DMS 273 (cell line): ENCODE measurements around the gene SNF8.

Source experiments
- DNase-seq: peaks from one replicate; lab custom pipeline; 2025; ENCODE audit not compliant: unreplicated experiment; lab: John Stamatoyannopoulos, UW

SNF8 gene

DNA sequence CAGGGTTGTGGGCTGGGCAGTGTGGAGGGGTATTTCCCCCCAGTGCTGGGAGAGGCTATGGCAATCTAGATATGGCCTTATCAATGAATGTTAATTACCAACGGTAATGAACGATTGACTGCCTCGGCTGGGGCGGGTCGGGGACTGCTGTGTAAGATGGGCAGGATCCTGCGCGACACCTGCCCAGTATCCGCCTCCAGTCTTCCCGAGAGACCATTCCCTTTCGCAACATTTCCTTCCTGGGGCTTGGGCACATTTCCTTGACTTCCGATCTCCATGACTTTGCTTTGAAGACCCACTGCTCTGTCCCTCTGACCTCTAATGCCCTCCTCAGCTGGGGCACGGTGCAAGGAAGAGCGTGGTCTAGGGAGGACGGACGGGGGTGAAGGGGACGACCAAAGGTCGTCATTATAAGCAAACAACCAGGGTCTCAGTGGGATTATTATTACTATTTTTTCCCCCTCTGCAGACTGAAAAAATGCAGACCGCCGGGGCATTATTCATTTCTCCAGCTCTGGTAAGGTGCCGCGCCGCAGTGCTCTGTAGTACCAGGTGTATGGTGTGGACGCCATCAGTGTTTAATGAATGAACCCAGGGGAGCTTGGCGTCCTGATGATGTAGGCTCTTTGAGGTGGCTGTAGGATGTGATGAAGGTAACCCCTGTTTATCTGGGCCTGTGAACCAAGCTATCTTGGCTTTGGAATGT is 51.5 kb downstream of the SNF8 start:
- peak; percentile 57 for DNase-seq

DNA sequence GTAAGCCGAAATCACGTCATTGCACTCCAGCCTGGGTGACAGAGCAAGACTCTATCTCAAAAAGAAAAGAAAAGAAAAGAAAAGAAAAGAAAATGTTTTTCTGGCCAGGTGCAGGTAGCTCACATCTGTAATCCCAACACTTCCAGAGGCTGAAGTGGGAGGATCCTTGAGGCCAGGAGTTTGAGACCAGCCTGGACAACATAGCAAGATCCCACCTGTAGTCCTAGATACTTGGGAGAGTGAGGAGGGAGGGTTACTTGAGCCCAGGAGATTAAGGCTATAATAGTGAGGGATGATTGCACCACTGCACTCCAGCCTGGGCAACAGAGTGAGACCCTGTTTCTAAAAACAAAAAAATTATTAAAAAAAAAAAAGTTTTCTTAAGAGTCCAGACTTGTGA is 54.6 kb downstream of the SNF8 start:
- DNase-seq = no peak

DNA sequence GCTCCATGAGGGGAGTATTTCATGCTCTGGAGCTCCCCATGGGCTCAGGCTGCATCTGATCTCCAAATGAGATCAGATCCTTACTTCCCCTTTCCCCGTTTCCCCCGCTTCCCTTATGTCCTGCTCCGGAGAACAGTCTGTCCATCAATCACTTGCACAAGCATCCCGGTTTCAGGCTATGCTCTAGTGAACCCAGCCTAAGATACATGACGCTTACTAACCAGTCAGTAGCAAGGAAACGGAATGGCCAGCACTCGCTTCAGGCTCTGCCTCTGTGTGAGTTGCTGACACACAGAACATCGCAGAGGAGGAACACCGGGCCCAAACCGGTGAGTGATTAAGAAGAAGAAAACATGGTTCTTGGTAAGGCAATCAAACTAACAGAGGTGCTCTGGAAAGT is 61.5 kb downstream of the SNF8 start:
- no peak for DNase-seq

DNA sequence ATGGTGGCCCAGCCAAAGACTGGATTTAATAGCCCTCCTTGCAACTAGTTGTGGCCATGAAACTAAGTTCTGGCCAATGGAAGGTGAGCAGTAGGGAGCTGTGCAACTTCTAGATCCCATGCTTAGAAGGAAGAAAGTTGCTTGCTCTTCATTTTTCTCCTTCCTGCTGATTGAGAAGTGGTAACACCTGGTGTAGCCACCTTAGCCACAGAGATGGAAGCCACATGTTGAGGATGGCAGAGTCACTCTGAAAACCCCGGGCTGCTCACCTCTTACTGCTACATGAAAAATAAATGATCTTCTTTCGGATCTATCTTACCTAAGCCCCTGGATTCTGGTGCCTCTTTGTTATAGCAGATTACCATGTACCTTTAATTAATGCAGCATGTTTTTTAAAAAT is 62.4 kb downstream of the SNF8 start:
- no peak for DNase-seq
